GM12801 (cell line): Measurements from ENCODE around the gene ZNF778.

ENCODE experiments used
- CTCF ChIP-seq: IDR thresholded peaks from one replicate; pipeline ENCODE4 v1.5.1; 2011; ENCODE audit warnings: control low read depth; ENCODE audit not compliant: insufficient read length; ENCODE audit errors: extremely low read depth

Gene ZNF778

GRCh38 chr16:89232107-89232506 lies 14.6 kb downstream of the ZNF778 start:
- TF ChIP-seq CTCF = no peak

- TF ChIP-seq CTCF = no peak
These were observed 16.4 kb downstream of the ZNF778 start for GRCh38 chr16:89233678-89234490.

GRCh38 chr16:89237733-89238132 lies 20.2 kb downstream of the ZNF778 start:
- TF ChIP-seq CTCF = no peak

- TF ChIP-seq CTCF = no peak
These were observed 23.9 kb downstream of the ZNF778 start for GRCh38 chr16:89241187-89242007.

- TF ChIP-seq CTCF = no peak
These were observed 25.3 kb downstream of the ZNF778 start for GRCh38 chr16:89242795-89243200.

- no peak for TF ChIP-seq CTCF
These were observed 26.2 kb downstream of the ZNF778 start for GRCh38 chr16:89243664-89244063.

- no peak for TF ChIP-seq CTCF
These were observed 27.3 kb downstream of the ZNF778 start for GRCh38 chr16:89244754-89245153.
